PC-9 (cell line): ENCODE data around the gene PRSS2. TPM values are rescaled to one million over a fixed set of nuclear protein-coding genes. Genes with fewer than 3 reads are reported as not detected.
"Not testable (repeated sequence)": the region's sequence is repeated elsewhere in the genome, so short reads cannot be mapped to it uniquely, and the experiment has no call there.

Experiments used
- BruUV-seq: library from RNA; stranded (reverse); fragments of 400-500 nt; replicated peaks from 2 replicates; lab custom pipeline; 2021; lab: Mats Ljungman, UMichigan
- CTCF ChIA-PET: fragments of 300-600 bp; sonication (Branson Sonifier 250); formaldehyde crosslinking; loops from one replicate; lab custom pipeline; 2022; ENCODE audit warnings: antibody characterized with exemption; lab: Charles Lee
- POLR2A ChIA-PET: fragments of 300-600 bp; sonication (Branson Sonifier 250); formaldehyde crosslinking; loops from one replicate; lab custom pipeline; 2022; ENCODE audit warnings: antibody characterized with exemption; ENCODE audit not compliant: unreplicated experiment; lab: Charles Lee
- DNase-seq, 2 experiments: peaks; one replicate each; pipeline versions ENCODE4 v3.0.0 to v3.0.0-alpha.2; 2015 to 2022; ENCODE audit warnings: mixed read lengths in 1 of 2
- H2AFZ ChIP-seq: fragments of 200-600 bp; sonication (generic); 2 replicates; pipeline ENCODE4 v1.8.1; 2017; ENCODE audit warnings: antibody characterized with exemption
- H3F3A ChIP-seq: fragments of 200-600 bp; sonication (generic); 2 replicates; pipeline ENCODE4 v1.8.1; 2017; ENCODE audit warnings: antibody characterized with exemption, mild to moderate bottlenecking, low read depth; ENCODE audit not compliant: insufficient read depth
- H3K27ac ChIP-seq: fragments of 200-600 bp; sonication (generic); 2 replicates; pipeline ENCODE4 v1.6.1; 2016; ENCODE audit warnings: mixed run types
- H3K27me3 ChIP-seq: fragments of 200-600 bp; sonication (generic); 2 replicates; pipeline ENCODE4 v1.6.1; 2016; ENCODE audit warnings: low read depth, mixed run types; ENCODE audit not compliant: insufficient read depth
- H3K36me3 ChIP-seq: fragments of 200-600 bp; sonication (generic); 2 replicates; pipeline ENCODE4 v1.6.1; 2016; ENCODE audit warnings: low read depth, mixed run types
- H3K4me1 ChIP-seq: fragments of 200-600 bp; sonication (generic); replicated peaks from 2 replicates; pipeline ENCODE4 v1.6.1; 2016; ENCODE audit warnings: mixed run types; ENCODE audit not compliant: insufficient read depth
- H3K4me2 ChIP-seq: fragments of 200-600 bp; sonication (generic); 2 replicates; pipeline ENCODE4 v1.6.1; 2017; ENCODE audit warnings: mixed run types
- H3K4me3 ChIP-seq: fragments of 200-600 bp; sonication (generic); 2 replicates; pipeline ENCODE4 v1.6.1; 2016; ENCODE audit warnings: mixed run types
- H3K79me2 ChIP-seq: fragments of 200-600 bp; sonication (generic); 2 replicates; pipeline ENCODE4 v1.6.1; 2017; ENCODE audit warnings: low read depth, mixed run types
- H3K9me2 ChIP-seq: fragments of 200-600 bp; sonication (generic); 2 replicates; pipeline ENCODE4 v1.8.1; 2017; ENCODE audit warnings: mild to moderate bottlenecking; ENCODE audit not compliant: insufficient read depth
- H3K9me3 ChIP-seq: fragments of 200-600 bp; sonication (generic); 2 replicates; pipeline ENCODE4 v1.8.1; 2016; ENCODE audit warnings: low read depth; ENCODE audit not compliant: insufficient read depth
- H4K20me1 ChIP-seq: fragments of 200-600 bp; sonication (generic); 2 replicates; pipeline ENCODE4 v1.8.1; 2017; ENCODE audit not compliant: insufficient read depth
- EZH2 ChIP-seq: fragments of 200-600 bp; sonication (generic); IDR thresholded peaks from 2 replicates; pipeline ENCODE4 v1.8.0; 2017; ENCODE audit warnings: antibody characterized with exemption, low read depth
- intact Hi-C: fragments of 100-400 bp; cut with micrococcal nuclease; formaldehyde crosslinking; loops from one replicate; pipeline ENCODE4 v1.10.0; 2022; ENCODE audit not compliant: unreplicated experiment
- total RNA-seq: library from RNA; stranded (reverse); gene quantifications from 2 replicates; pipeline ENCODE4 v1.2.3, GENCODE V29; 2021
- TF ChIP-seq, protein P1 (sequence below): fragments of 200-600 bp; sonication (generic); conservative IDR thresholded peaks from 2 replicates; pipeline ENCODE4 v1.6.1; 2017; ENCODE audit warnings: mixed run types, antibody characterized with exemption, mild to moderate bottlenecking, moderate library complexity

The PRSS2 gene
- total RNA-seq, 1 experiment from 2014 or later: not detected

DNA sequence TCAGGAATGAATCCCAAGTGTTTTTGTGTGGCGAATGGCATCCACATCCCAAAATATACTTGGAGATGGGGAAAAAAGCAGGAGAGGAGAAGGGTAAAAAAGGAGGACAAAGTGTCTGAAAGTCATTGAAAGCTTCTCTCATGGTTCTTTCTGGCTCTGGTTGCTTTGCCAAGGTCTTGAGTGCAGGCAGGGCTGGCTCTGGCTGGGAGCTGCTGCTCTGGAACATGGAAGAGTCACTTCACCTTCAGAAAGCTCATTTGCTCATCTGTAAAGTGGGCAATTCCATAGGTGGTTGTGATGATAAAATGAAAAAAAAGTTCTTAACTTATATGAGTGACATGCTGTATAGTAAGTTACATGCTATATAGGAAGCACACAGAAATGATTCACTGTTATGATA lies 2.9 kb upstream of the PRSS2 start:
- ChIA-PET CTCF (interaction anchor here (0.7 kb wide), 1 partner anchor 392 kb away, joined by 3 read pairs; no protein-coding TSS in a partner anchor), POLR2A (no interaction called here)
- no peaks in the 10 kb centered on the region for H3K36me3 ChIP-seq
- H3K27me3 ChIP-seq: no peaks in the 10 kb centered on the region
- H3K4me3 ChIP-seq: no peak overlapping the region
- no peaks in the 10 kb centered on the region for H3K79me2 ChIP-seq
- no peak overlapping the region for H2AFZ ChIP-seq
- no peak overlapping the region for H3K4me2 ChIP-seq
- no peak overlapping the region for H3K27ac ChIP-seq
- TF ChIP-seq, protein P1, sequence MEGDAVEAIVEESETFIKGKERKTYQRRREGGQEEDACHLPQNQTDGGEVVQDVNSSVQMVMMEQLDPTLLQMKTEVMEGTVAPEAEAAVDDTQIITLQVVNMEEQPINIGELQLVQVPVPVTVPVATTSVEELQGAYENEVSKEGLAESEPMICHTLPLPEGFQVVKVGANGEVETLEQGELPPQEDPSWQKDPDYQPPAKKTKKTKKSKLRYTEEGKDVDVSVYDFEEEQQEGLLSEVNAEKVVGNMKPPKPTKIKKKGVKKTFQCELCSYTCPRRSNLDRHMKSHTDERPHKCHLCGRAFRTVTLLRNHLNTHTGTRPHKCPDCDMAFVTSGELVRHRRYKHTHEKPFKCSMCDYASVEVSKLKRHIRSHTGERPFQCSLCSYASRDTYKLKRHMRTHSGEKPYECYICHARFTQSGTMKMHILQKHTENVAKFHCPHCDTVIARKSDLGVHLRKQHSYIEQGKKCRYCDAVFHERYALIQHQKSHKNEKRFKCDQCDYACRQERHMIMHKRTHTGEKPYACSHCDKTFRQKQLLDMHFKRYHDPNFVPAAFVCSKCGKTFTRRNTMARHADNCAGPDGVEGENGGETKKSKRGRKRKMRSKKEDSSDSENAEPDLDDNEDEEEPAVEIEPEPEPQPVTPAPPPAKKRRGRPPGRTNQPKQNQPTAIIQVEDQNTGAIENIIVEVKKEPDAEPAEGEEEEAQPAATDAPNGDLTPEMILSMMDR: no peak
- no peak for TF ChIP-seq EZH2
- peaks cover 15% of the 10 kb centered on the region for H3K4me1 ChIP-seq
- peaks cover 8% of the 10 kb centered on the region; the same call in 1 of the 2 replicates for H3F3A ChIP-seq
- no peak for DNase-seq
- H3K9me3 ChIP-seq: no peaks in the 10 kb centered on the region
- intact Hi-C loops: no loop called here
- no peaks in the 10 kb centered on the region for H3K9me2 ChIP-seq
- H4K20me1 ChIP-seq: no peaks in the 10 kb centered on the region
- no TSS peak for BruUV-seq

GRCh38 chr7:142768885-142769284 lies 1.9 kb upstream of the PRSS2 start:
- H3F3A ChIP-seq, intact Hi-C loops, H3K79me2 ChIP-seq, POLR2A ChIA-PET, H3K9me2 ChIP-seq, H3K27me3 ChIP-seq, H3K4me2 ChIP-seq, H3K9me3 ChIP-seq, H3K4me3 ChIP-seq, H3K36me3 ChIP-seq, H4K20me1 ChIP-seq, DNase-seq, H3K27ac ChIP-seq, BruUV-seq, H2AFZ ChIP-seq: not testable (repeated sequence)
- CTCF ChIA-PET: interaction anchor here (0.6 kb wide), 1 partner anchor 1083 kb away, joined by 3 read pairs; no protein-coding TSS in a partner anchor
- peaks cover 15% of the 10 kb centered on the region for H3K4me1 ChIP-seq

- Histone ChIP-seq H3K9me2 (no peaks in the 10 kb centered on the region), H3K9me3 (no peaks in the 10 kb centered on the region), H3K4me2 (peak overlapping the region; percentile 51), H3F3A (peaks cover 8% of the 10 kb centered on the region; the same call in 1 of the 2 replicates), H3K4me3 (no peak overlapping the region), H3K36me3 (no peaks in the 10 kb centered on the region), H3K79me2 (no peaks in the 10 kb centered on the region), H2AFZ (no peak overlapping the region), H3K4me1 (peaks cover 15% of the 10 kb centered on the region), H4K20me1 (no peaks in the 10 kb centered on the region), H3K27me3 (no peaks in the 10 kb centered on the region), H3K27ac (0 out of 2 replicates have a peak overlapping the region, but pooled peaks have one; percentile 4)
- peak in 1 of 2 experiments; percentile 51 for DNase-seq
- no TSS peak for BruUV-seq
- TF ChIP-seq, protein P1: no peak
- TF ChIP-seq EZH2: no peak
- ChIA-PET CTCF (no interaction called here), POLR2A (interaction anchor here (0.7 kb wide), 1 partner anchor 305 kb away, joined by 6 read pairs; no protein-coding TSS in a partner anchor)
- intact Hi-C loops: no loop called here
These were observed 568 bp downstream of the PRSS2 start for GRCh38 chr7:142771353-142771723.

DNA sequence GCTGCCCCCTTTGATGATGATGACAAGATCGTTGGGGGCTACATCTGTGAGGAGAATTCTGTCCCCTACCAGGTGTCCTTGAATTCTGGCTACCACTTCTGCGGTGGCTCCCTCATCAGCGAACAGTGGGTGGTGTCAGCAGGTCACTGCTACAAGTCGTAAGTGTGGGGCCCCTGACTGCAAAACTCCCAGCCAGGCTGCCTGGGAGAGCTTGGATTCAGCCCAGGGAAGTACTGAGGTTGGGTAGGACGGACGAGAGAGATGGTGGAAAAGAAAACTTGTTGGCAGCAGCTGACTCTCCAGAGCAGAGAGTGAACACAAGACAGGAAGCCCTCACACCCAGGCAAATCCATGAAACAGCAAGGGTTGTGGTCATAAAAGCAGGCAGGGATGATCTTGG lies 1.3 kb downstream of the PRSS2 start:
- Histone ChIP-seq H3K4me2 (no peak overlapping the region), H3K36me3 (no peaks in the 10 kb centered on the region), H3K4me3 (no peak overlapping the region), H2AFZ (no peak overlapping the region), H3K27me3 (no peaks in the 10 kb centered on the region), H4K20me1 (no peaks in the 10 kb centered on the region), H3F3A (peaks cover 8% of the 10 kb centered on the region; the same call in 1 of the 2 replicates), H3K9me2 (no peaks in the 10 kb centered on the region), H3K9me3 (no peaks in the 10 kb centered on the region), H3K79me2 (no peaks in the 10 kb centered on the region), H3K4me1 (peaks cover 15% of the 10 kb centered on the region), H3K27ac (no peak overlapping the region)
- POLR2A ChIA-PET: no interaction called here
- DNase-seq: no peak
- no TSS peak for BruUV-seq
- CTCF ChIA-PET: no interaction called here
- TF ChIP-seq, protein P1: no peak
- TF ChIP-seq EZH2: no peak
- intact Hi-C loops: no loop called here
